ENCODE data around the gene ARRDC1.
"Not testable (repeated sequence)": the region's sequence is repeated elsewhere in the genome, so short reads cannot be mapped to it uniquely, and the experiment has no call there.

ARRDC1 gene

GRCh38 chr9:137615387-137615871 lies 9.9 kb downstream of the ARRDC1 start:
- peak overlapping the region; percentile 100 for H3K27ac ChIP-seq
- no peak for TF ChIP-seq ZFX (IDR thresholded peaks at IDR 0.05; ENCODE audit: borderline replicate concordance)
- TF ChIP-seq CTCF (IDR thresholded peaks at IDR 0.05), result no peak

GRCh38 chr9:137618105-137619067 lies 12.9 kb downstream of the ARRDC1 start, which contains the start of gene EHMT1:
TSS of gene EHMT1 (plus strand) at chr9:137619005. CDS start at chr9:137619029, 24 bp downstream.
- TF ChIP-seq CTCF (IDR thresholded peaks at IDR 0.05), result peak; percentile 31
- TF ChIP-seq ZFX (IDR thresholded peaks at IDR 0.05; ENCODE audit: borderline replicate concordance), result no peak
- H3K27ac ChIP-seq, result peak within 1 kb of the TSS; percentile 100

- H3K27ac ChIP-seq, result peak overlapping the region; percentile 100
- TF ChIP-seq ZFX (IDR thresholded peaks at IDR 0.05; ENCODE audit: borderline replicate concordance), result no peak
- TF ChIP-seq CTCF (IDR thresholded peaks at IDR 0.05), result no peak
Observed at GRCh38 chr9:137619240-137620047, 14.0 kb downstream of the ARRDC1 start.

- peak overlapping the region; percentile 100 for H3K27ac ChIP-seq
- TF ChIP-seq CTCF (IDR thresholded peaks at IDR 0.05) (no peak), ZFX (IDR thresholded peaks at IDR 0.05; ENCODE audit: borderline replicate concordance) (no peak)
Observed at GRCh38 chr9:137620048-137620405, 14.5 kb downstream of the ARRDC1 start.

GRCh38 chr9:137620581-137620980 lies 15.1 kb downstream of the ARRDC1 start:
- TF ChIP-seq ZFX (IDR thresholded peaks at IDR 0.05; ENCODE audit: borderline replicate concordance), result no peak
- no peak for TF ChIP-seq CTCF (IDR thresholded peaks at IDR 0.05)
- peak overlapping the region; percentile 18; the same call in 1 of the 2 replicates for H3K27ac ChIP-seq

GRCh38 chr9:137621131-137621757 lies 15.8 kb downstream of the ARRDC1 start:
- H3K27ac ChIP-seq, result 0 out of 2 replicates have a peak overlapping the region, but pooled peaks have one; percentile 18
- TF ChIP-seq CTCF (IDR thresholded peaks at IDR 0.05), result peak; percentile 24
- no peak for TF ChIP-seq ZFX (IDR thresholded peaks at IDR 0.05; ENCODE audit: borderline replicate concordance)

GRCh38 chr9:137622211-137622610 lies 16.7 kb downstream of the ARRDC1 start:
- not testable (repeated sequence) for H3K27ac ChIP-seq
